ENCODE measurements around the gene TMEM119.

TMEM119 gene

DNA sequence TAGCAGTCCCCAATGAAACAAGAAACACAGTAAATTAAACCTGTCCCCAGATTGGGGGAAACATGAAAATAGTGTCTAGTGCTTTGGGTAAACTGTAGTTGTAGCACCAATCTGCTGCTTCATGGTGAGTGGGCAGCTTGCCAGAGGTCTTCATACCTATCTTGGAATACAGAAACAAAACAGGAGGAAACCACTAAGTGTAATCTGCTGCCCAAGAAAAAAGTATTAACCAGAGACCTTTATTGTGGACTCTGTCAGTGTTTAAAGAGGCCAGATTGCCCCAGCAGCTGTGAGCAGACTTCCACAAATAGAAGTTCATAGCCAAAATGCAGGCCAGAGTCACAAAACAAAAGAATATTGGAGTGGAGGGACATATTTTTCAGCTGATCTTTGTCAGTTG is 33.2 kb downstream of the TMEM119 start:
- no peak for TF ChIP-seq CTCF (IDR thresholded peaks at IDR 0.05; ENCODE audit: control insufficient read depth, insufficient read depth, low read depth, low read length, missing control alignments)
- no peak for DNase-seq (ENCODE audit: low read depth)
- H3K4me3 ChIP-seq (ENCODE audit: control insufficient read depth, low read depth, low read length): no peak overlapping the region

GRCh38 chr12:108563804-108564151 is 34.1 kb downstream of the TMEM119 start:
- TF ChIP-seq CTCF (IDR thresholded peaks at IDR 0.05; ENCODE audit: control insufficient read depth, insufficient read depth, low read depth, low read length, missing control alignments): no peak
- DNase-seq (ENCODE audit: low read depth): no peak
- H3K4me3 ChIP-seq (ENCODE audit: control insufficient read depth, low read depth, low read length): peak overlapping the region; percentile 96; the same call in 1 of the 2 replicates

GRCh38 chr12:108563136-108563803 is 34.6 kb downstream of the TMEM119 start:
- peak overlapping the region; percentile 96 for H3K4me3 ChIP-seq (ENCODE audit: control insufficient read depth, low read depth, low read length)
- TF ChIP-seq CTCF (IDR thresholded peaks at IDR 0.05; ENCODE audit: control insufficient read depth, insufficient read depth, low read depth, low read length, missing control alignments): peak; percentile 93
- peak; percentile 74 for DNase-seq (ENCODE audit: low read depth)

DNA sequence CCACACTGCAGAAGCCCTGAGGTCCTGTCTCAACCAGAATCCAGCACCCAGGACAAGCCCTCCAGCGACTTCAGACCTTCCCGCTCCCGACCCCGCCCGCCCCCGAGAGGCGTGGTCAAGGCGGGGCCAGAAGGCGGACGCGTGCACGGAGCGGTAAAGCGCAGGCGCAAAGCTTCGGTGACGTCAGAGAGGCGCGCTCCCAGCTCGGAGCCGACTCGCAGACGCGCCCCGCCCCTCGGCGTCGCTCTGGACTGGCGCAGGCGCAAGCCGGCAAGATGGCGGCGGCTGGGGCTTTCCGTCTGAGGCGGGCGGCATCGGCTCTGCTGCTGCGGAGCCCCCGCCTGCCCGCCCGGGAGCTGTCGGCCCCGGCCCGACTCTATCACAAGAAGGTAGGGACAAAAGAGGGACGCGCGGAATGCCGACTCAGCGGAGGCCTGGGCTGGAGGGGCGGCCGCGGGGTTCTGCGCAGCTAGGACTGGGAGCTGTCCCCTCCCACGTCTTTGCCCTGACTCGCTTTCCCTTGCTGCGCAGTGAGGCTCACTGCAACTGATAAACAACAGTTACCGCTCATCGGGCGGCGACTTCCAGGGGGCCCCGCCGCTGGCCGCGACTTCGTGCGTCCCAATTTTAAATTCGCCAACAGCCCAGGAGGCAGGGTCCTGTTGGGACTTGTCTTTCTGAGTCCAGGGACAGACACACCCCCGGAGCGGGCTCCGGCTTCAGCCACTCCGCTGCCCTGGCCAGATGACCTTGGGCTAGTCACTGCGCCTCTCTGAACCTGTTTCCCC is 35.3 kb downstream of the TMEM119 start, which contains the start of gene ISCU:
TSS of gene ISCU (plus strand) at position 249 of the 788 bp plus-strand sequence. CDS start at position 276, 27 bp downstream.
- no peak for TF ChIP-seq CTCF (IDR thresholded peaks at IDR 0.05; ENCODE audit: control insufficient read depth, insufficient read depth, low read depth, low read length, missing control alignments)
- peak within 1 kb of the TSS; percentile 97 for H3K4me3 ChIP-seq (ENCODE audit: control insufficient read depth, low read depth, low read length)
- peak; percentile 80 for DNase-seq (ENCODE audit: low read depth)

GRCh38 chr12:108561852-108562347 is 36.0 kb downstream of the TMEM119 start:
- no peak for DNase-seq (ENCODE audit: low read depth)
- H3K4me3 ChIP-seq (ENCODE audit: control insufficient read depth, low read depth, low read length): peak overlapping the region; percentile 97
- TF ChIP-seq CTCF (IDR thresholded peaks at IDR 0.05; ENCODE audit: control insufficient read depth, insufficient read depth, low read depth, low read length, missing control alignments): no peak

- DNase-seq (ENCODE audit: low read depth): peak; percentile 58
- peak within 1 kb of the TSS; percentile 97 for H3K4me3 ChIP-seq (ENCODE audit: control insufficient read depth, low read depth, low read length)
- no peak for TF ChIP-seq CTCF (IDR thresholded peaks at IDR 0.05; ENCODE audit: control insufficient read depth, insufficient read depth, low read depth, low read length, missing control alignments)
Measured at GRCh38 chr12:108560752-108561719, 36.8 kb downstream of the TMEM119 start, which contains the start of gene SART3. SART3 (minus strand) TSS chr12:108561173; CDS start chr12:108561154, 19 bp downstream.

All from AG09309 (cell line).